HEK293 (cell line): ENCODE results near the gene FAM169A.

Experiments
- YY1 ChIP-seq: fragments of 450-650 bp; formaldehyde crosslinking; IDR thresholded peaks from 2 replicates; pipeline ENCODE4 v1.5.1; 2018; ENCODE audit warnings: missing biosample characterization, missing genetic modification characterization
- ZFP69B ChIP-seq: fragments of 450-650 bp; formaldehyde crosslinking; IDR thresholded peaks from 2 replicates; pipeline ENCODE4 v1.5.1; 2016; ENCODE audit warnings: missing biosample characterization, missing genetic modification characterization
- ZNF140 ChIP-seq: fragments of 450-650 bp; formaldehyde crosslinking; IDR thresholded peaks from 2 replicates; pipeline ENCODE4 v1.5.1; 2016; ENCODE audit warnings: missing biosample characterization, missing genetic modification characterization
- TF ChIP-seq, protein P1 (sequence below): fragments of 450-650 bp; formaldehyde crosslinking; IDR thresholded peaks from 2 replicates; pipeline ENCODE4 v1.5.1; 2016; ENCODE audit warnings: missing biosample characterization, missing genetic modification characterization

DNA sequence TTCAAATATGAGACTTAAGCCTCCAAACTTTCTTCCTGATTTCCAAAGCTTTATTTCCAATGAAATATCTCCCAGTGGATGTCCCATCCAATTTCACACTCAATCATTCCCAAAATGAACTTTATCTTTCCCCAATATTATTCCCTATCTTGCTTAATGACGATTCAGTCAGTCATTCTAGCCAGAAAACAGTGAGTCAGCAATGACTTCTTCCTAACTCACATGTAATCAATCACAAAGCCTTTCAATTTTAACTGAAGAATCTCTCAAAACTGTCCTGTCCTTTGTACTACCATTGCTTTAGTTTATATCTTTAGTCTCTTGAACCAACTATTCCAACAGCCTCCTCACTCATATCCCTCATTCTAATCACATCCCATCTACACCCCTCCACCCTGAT lies 64.2 kb downstream of the FAM169A start:
- no peak for TF ChIP-seq ZFP69B (tag by site-specific recombination)
- no peak for TF ChIP-seq YY1 (tag by site-specific recombination)
- TF ChIP-seq, protein P1, sequence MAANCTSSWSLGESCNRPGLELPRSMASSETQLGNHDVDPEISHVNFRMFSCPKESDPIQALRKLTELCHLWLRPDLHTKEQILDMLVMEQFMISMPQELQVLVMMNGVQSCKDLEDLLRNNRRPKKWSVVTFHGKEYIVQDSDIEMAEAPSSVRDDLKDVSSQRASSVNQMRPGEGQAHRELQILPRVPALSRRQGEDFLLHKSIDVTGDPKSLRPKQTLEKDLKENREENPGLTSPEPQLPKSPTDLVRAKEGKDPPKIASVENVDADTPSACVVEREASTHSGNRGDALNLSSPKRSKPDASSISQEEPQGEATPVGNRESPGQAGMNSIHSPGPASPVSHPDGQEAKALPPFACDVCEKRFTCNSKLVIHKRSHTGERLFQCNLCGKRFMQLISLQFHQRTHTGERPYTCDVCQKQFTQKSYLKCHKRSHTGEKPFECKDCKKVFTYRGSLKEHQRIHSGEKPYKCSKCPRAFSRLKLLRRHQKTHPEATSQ (tag by site-specific recombination): no peak
- TF ChIP-seq ZNF140 (tag by site-specific recombination): no peak
